WTC11 (cell line): ENCODE results near the gene MAS1. TPM values are rescaled to one million over a fixed set of nuclear protein-coding genes. Genes with fewer than 3 reads are reported as not detected.

Source experiments
- ATAC-seq: fragments of 200-7000 bp; cut with Tn5 transposase; 2 replicates; pipeline ENCODE4 v1.10.0; 2021; ENCODE audit warnings: mild to moderate bottlenecking, moderate library complexity
- CTCF ChIA-PET: fragments of 300-600 bp; sonication (Branson Sonifier 250); formaldehyde crosslinking; loops from one replicate; lab custom pipeline; 2021; ENCODE audit warnings: antibody characterized with exemption; lab: Charles Lee
- POLR2A ChIA-PET: fragments of 350-600 bp; sonication (Branson Sonifier 250); formaldehyde crosslinking; loops from one replicate; lab custom pipeline; 2021; ENCODE audit warnings: antibody characterized with exemption; lab: Charles Lee
- DNase-seq: peaks from one replicate; pipeline ENCODE4 v3.0.0; 2021; ENCODE audit warnings: low spot score
- H3K27ac Mint-ChIP-seq: 2 replicates; pipeline ENCODE4 v1.8.0; 2021; ENCODE audit warnings: mixed read lengths
- H3K27me3 Mint-ChIP-seq: 2 replicates; pipeline ENCODE4 v1.8.0; 2021; ENCODE audit warnings: low read depth, mild to moderate bottlenecking, moderate library complexity, mixed read lengths
- H3K36me3 Mint-ChIP-seq: 2 replicates; pipeline ENCODE4 v1.8.0; 2021; ENCODE audit warnings: mixed read lengths
- H3K4me1 Mint-ChIP-seq: 2 replicates; pipeline ENCODE4 v1.8.0; 2022; ENCODE audit warnings: mixed read lengths
- H3K4me3 Mint-ChIP-seq: 2 replicates; pipeline ENCODE4 v1.8.0; 2021; ENCODE audit warnings: mild to moderate bottlenecking, moderate library complexity, mixed read lengths
- H3K9me3 Mint-ChIP-seq: 2 replicates; pipeline ENCODE4 v1.8.0; 2021; ENCODE audit warnings: mixed read lengths
- ATF1 ChIP-seq: sonication (generic); formaldehyde crosslinking; IDR thresholded peaks from 2 replicates; pipeline ENCODE4 v1.8.1; 2023; ENCODE audit warnings: mild to moderate bottlenecking, moderate library complexity, missing genetic modification reagents
- ELF4 ChIP-seq: sonication (generic); formaldehyde crosslinking; IDR thresholded peaks from 2 replicates; pipeline ENCODE4 v1.8.1; 2022; ENCODE audit warnings: low read depth, mild to moderate bottlenecking, moderate library complexity, missing genetic modification reagents
- EMX1 ChIP-seq: fragments of 250-450 bp; sonication (Bioruptor Pico); IDR thresholded peaks from 2 replicates; pipeline ENCODE4 v1.8.0; 2021; ENCODE audit warnings: mild to moderate bottlenecking
- ESRRA ChIP-seq: sonication (generic); formaldehyde crosslinking; IDR thresholded peaks from 2 replicates; pipeline ENCODE4 v1.8.1; 2022; ENCODE audit warnings: mild to moderate bottlenecking, missing genetic modification reagents, borderline replicate concordance
- FOXK1 ChIP-seq: sonication (generic); formaldehyde crosslinking; IDR thresholded peaks from 2 replicates; pipeline ENCODE4 v1.8.0; 2022; ENCODE audit warnings: mild to moderate bottlenecking, moderate library complexity, missing genetic modification reagents
- FOXP1 ChIP-seq: sonication (generic); formaldehyde crosslinking; IDR thresholded peaks from 2 replicates; pipeline ENCODE4 v1.8.0; 2022; ENCODE audit warnings: missing genetic modification reagents, mild to moderate bottlenecking, moderate library complexity, borderline replicate concordance
- FOXP4 ChIP-seq: sonication (generic); formaldehyde crosslinking; IDR thresholded peaks from 2 replicates; pipeline ENCODE4 v1.8.0; 2022; ENCODE audit warnings: mild to moderate bottlenecking, missing genetic modification reagents
- GABPB1 ChIP-seq: sonication (generic); formaldehyde crosslinking; IDR thresholded peaks from 2 replicates; pipeline ENCODE4 v1.8.1; 2023; ENCODE audit warnings: mild to moderate bottlenecking, missing genetic modification reagents
- IRF2 ChIP-seq: sonication (generic); formaldehyde crosslinking; IDR thresholded peaks from 2 replicates; pipeline ENCODE4 v1.8.0; 2022; ENCODE audit warnings: low read depth, missing genetic modification reagents, borderline replicate concordance
- JAZF1 ChIP-seq: fragments of 250-450 bp; sonication (Bioruptor Pico); IDR thresholded peaks from 2 replicates; pipeline ENCODE4 v1.9.0; 2021; ENCODE audit warnings: moderate library complexity, mild to moderate bottlenecking, inconsistent platforms
- MYBL2 ChIP-seq: sonication (generic); formaldehyde crosslinking; IDR thresholded peaks from 2 replicates; pipeline ENCODE4 v1.8.1; 2023; ENCODE audit warnings: mild to moderate bottlenecking, moderate library complexity, missing genetic modification reagents
- NR1H2 ChIP-seq: sonication (generic); formaldehyde crosslinking; IDR thresholded peaks from 2 replicates; pipeline ENCODE4 v1.9.0; 2021; ENCODE audit warnings: mild to moderate bottlenecking, moderate library complexity, missing genetic modification reagents
- PREB ChIP-seq: sonication (generic); formaldehyde crosslinking; IDR thresholded peaks from 2 replicates; pipeline ENCODE4 v1.8.1; 2022; ENCODE audit warnings: mild to moderate bottlenecking, missing genetic modification reagents, moderate library complexity, borderline replicate concordance
- RORB ChIP-seq: fragments of 250-450 bp; sonication (Bioruptor Pico); IDR thresholded peaks from 2 replicates; pipeline ENCODE4 v1.9.0; 2021; ENCODE audit warnings: mild to moderate bottlenecking
- SP1 ChIP-seq: sonication (generic); formaldehyde crosslinking; conservative IDR thresholded peaks from 2 replicates; pipeline ENCODE4 v1.8.1; 2022; ENCODE audit warnings: missing genetic modification reagents
- TEAD1 ChIP-seq: sonication (generic); formaldehyde crosslinking; IDR thresholded peaks from 2 replicates; pipeline ENCODE4 v1.8.0; 2022; ENCODE audit warnings: mild to moderate bottlenecking, missing genetic modification reagents
- ZBTB21 ChIP-seq: sonication (generic); formaldehyde crosslinking; IDR thresholded peaks from 2 replicates; pipeline ENCODE4 v1.8.1; 2023; ENCODE audit warnings: mild to moderate bottlenecking, missing genetic modification reagents, borderline replicate concordance
- ZNF281 ChIP-seq: sonication (generic); formaldehyde crosslinking; IDR thresholded peaks from 2 replicates; pipeline ENCODE4 v1.8.0; 2023; ENCODE audit warnings: mild to moderate bottlenecking, missing genetic modification reagents
- ZNF416 ChIP-seq: fragments of 250-450 bp; sonication (Bioruptor Pico); IDR thresholded peaks from 2 replicates; pipeline ENCODE4 v1.9.0; 2021; ENCODE audit warnings: mild to moderate bottlenecking, inconsistent platforms
- ZNF423 ChIP-seq: fragments of 250-450 bp; sonication (Bioruptor Pico); IDR thresholded peaks from 2 replicates; pipeline ENCODE4 v2.1.2; 2022; ENCODE audit warnings: mild to moderate bottlenecking, moderate library complexity
- ZNF671 ChIP-seq: fragments of 250-450 bp; sonication (Bioruptor Pico); IDR thresholded peaks from 2 replicates; pipeline ENCODE4 v1.8.0; 2021; ENCODE audit warnings: mild to moderate bottlenecking
- total RNA-seq: library from RNA; stranded (reverse); gene quantifications from 3 replicates; pipeline ENCODE4 v1.2.3, GENCODE V29; 2021
- TF ChIP-seq, protein P1 (sequence below): sonication (generic); formaldehyde crosslinking; IDR thresholded peaks from 2 replicates; pipeline ENCODE4 v1.8.0; 2022; ENCODE audit warnings: mild to moderate bottlenecking, missing genetic modification reagents
- TF ChIP-seq, protein P2 (sequence below): fragments of 250-450 bp; sonication (Bioruptor Pico); IDR thresholded peaks from 2 replicates; pipeline ENCODE4 v2.1.2; 2022; ENCODE audit warnings: mild to moderate bottlenecking, moderate library complexity
- TF ChIP-seq, protein P3 (sequence below): fragments of 250-450 bp; sonication (Bioruptor Pico); IDR thresholded peaks from 2 replicates; pipeline ENCODE4 v1.8.0; 2021; ENCODE audit warnings: mild to moderate bottlenecking

Gene MAS1
- total RNA-seq, 1 experiment from 2014 or later = 0.68 TPM

GRCh38 chr6:159884720-159885119 lies 6.1 kb upstream of the MAS1 start:
- no peak for ATAC-seq

GRCh38 chr6:159886270-159886669 lies 4.5 kb upstream of the MAS1 start:
- H3K36me3 Mint-ChIP-seq = no peaks in the 10 kb centered on the region
- ATAC-seq = no peak
- DNase-seq = no peak
- CTCF ChIA-PET = interaction anchor here (2.6 kb wide), 1 partner anchor 23 kb away, joined by 12 read pairs; no protein-coding TSS in a partner anchor
- no peaks in the 10 kb centered on the region; the same call in 1 of the 2 replicates for H3K4me1 Mint-ChIP-seq
- no peak overlapping the region for H3K27ac Mint-ChIP-seq
- TF ChIP-seq ZNF423 (CRISPR knock-in tag) = no peak
- TF ChIP-seq NR1H2 (CRISPR knock-in tag) = no peak
- no peak for TF ChIP-seq GABPB1
- no peak for TF ChIP-seq JAZF1 (CRISPR knock-in tag)
- no peak for TF ChIP-seq IRF2
- TF ChIP-seq RORB (CRISPR knock-in tag) = no peak
- no peak for TF ChIP-seq ELF4 (CRISPR knock-in tag)
- TF ChIP-seq ZNF416 (CRISPR knock-in tag) = no peak
- no peak for TF ChIP-seq SP1
- no peak for TF ChIP-seq MYBL2 (CRISPR knock-in tag)
- no peak for TF ChIP-seq ATF1
- TF ChIP-seq FOXK1 (CRISPR knock-in tag) = no peak
- TF ChIP-seq, protein P1, sequence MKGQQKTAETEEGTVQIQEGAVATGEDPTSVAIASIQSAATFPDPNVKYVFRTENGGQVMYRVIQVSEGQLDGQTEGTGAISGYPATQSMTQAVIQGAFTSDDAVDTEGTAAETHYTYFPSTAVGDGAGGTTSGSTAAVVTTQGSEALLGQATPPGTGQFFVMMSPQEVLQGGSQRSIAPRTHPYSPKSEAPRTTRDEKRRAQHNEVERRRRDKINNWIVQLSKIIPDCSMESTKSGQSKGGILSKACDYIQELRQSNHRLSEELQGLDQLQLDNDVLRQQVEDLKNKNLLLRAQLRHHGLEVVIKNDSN = no peak
- TF ChIP-seq FOXP4 (CRISPR knock-in tag) = no peak
- no peak for TF ChIP-seq FOXP1 (CRISPR knock-in tag)
- no peak for TF ChIP-seq ESRRA (CRISPR knock-in tag)
- TF ChIP-seq, all 79 proteins: peak for 0
- Mint-ChIP-seq H3K27me3 (no peaks in the 10 kb centered on the region; the same call in 1 of the 2 replicates), H3K4me3 (no peak overlapping the region), H3K9me3 (no peaks in the 10 kb centered on the region)
- POLR2A ChIA-PET = no interaction called here

More at GRCh38 chr6:159884720-159885119, 6.1 kb upstream of the MAS1 start:
- H3K4me3 Mint-ChIP-seq = no peak overlapping the region
- TF ChIP-seq PREB (CRISPR knock-in tag) = no peak
- TF ChIP-seq ZNF281 (CRISPR knock-in tag) = no peak
- TF ChIP-seq ZNF671 (CRISPR knock-in tag) = no peak
- no peak for TF ChIP-seq TEAD1 (CRISPR knock-in tag)
- TF ChIP-seq, protein P2, sequence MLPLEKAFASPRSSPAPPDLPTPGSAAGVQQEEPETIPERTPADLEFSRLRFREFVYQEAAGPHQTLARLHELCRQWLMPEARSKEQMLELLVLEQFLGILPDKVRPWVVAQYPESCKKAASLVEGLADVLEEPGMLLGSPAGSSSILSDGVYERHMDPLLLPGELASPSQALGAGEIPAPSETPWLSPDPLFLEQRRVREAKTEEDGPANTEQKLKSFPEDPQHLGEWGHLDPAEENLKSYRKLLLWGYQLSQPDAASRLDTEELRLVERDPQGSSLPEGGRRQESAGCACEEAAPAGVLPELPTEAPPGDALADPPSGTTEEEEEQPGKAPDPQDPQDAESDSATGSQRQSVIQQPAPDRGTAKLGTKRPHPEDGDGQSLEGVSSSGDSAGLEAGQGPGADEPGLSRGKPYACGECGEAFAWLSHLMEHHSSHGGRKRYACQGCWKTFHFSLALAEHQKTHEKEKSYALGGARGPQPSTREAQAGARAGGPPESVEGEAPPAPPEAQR (CRISPR knock-in tag) = no peak
- TF ChIP-seq, protein P3, sequence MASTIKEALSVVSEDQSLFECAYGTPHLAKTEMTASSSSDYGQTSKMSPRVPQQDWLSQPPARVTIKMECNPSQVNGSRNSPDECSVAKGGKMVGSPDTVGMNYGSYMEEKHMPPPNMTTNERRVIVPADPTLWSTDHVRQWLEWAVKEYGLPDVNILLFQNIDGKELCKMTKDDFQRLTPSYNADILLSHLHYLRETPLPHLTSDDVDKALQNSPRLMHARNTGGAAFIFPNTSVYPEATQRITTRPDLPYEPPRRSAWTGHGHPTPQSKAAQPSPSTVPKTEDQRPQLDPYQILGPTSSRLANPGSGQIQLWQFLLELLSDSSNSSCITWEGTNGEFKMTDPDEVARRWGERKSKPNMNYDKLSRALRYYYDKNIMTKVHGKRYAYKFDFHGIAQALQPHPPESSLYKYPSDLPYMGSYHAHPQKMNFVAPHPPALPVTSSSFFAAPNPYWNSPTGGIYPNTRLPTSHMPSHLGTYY (CRISPR knock-in tag) = no peak
- no peak for TF ChIP-seq ZBTB21 (CRISPR knock-in tag)
- TF ChIP-seq EMX1 (CRISPR knock-in tag) = no peak
- TF ChIP-seq, all 79 proteins: peak for 0
- H3K36me3 Mint-ChIP-seq = no peaks in the 10 kb centered on the region
- H3K27ac Mint-ChIP-seq = no peak overlapping the region
- H3K9me3 Mint-ChIP-seq = no peaks in the 10 kb centered on the region
- ChIA-PET CTCF (interaction anchor here (0.9 kb wide), 1 partner anchor 11 kb away, joined by 3 read pairs; no protein-coding TSS in a partner anchor), POLR2A (no interaction called here)
- no peaks in the 10 kb centered on the region; the same call in 1 of the 2 replicates for H3K27me3 Mint-ChIP-seq
- no peak for DNase-seq
- no peaks in the 10 kb centered on the region; the same call in 1 of the 2 replicates for H3K4me1 Mint-ChIP-seq
